Adrenal gland (tissue), 12 donors: ENCODE measurements around the gene MBNL3. TPM values are rescaled to one million over a fixed set of nuclear protein-coding genes. Genes with fewer than 3 reads are reported as not detected.
A peak's percentile ranks its signal among the peaks of the same experiment; 100 is the strongest.

ENCODE experiments used
- DNase-seq, 7 donors: peaks; one replicate each; pipeline ENCODE4 v3.0.0-alpha.2; 2019 to 2020
- H3K27ac ChIP-seq, 5 donors: fragments of 200-600 bp; sonication (generic) in 4 of 5; 1 replicate in 3 of 5; 2 replicates in 2 of 5; pipeline versions ENCODE4 v1.5.1 to v1.8.0; 2016 to 2020; ENCODE audit warnings: mild to moderate bottlenecking in 1 of 5
- H3K27me3 ChIP-seq: fragments of 200-600 bp; 2 replicates; pipeline ENCODE4 v1.8.0; 2021
- H3K36me3 ChIP-seq, 2 donors: fragments of 200-600 bp; replicated peaks in 1 of 2; 1 replicate in 1 of 2; 2 replicates in 1 of 2; pipeline versions ENCODE4 v1.5.1 to v1.8.0; 2018 to 2022
- H3K4me1 ChIP-seq, 2 donors: fragments of 200-600 bp; replicated peaks in 1 of 2; 1 replicate in 1 of 2; 2 replicates in 1 of 2; pipeline versions ENCODE4 v1.5.1 to v1.8.0; 2018 to 2021
- H3K4me3 ChIP-seq, 4 donors: fragments of 200-600 bp; sonication (generic) in 3 of 4; one replicate each; pipeline ENCODE4 v1.5.1; 2016 to 2018
- H3K9me3 ChIP-seq, 3 donors: fragments of 200-600 bp; sonication (generic) in 1 of 3; replicated peaks in 1 of 3; 1 replicate in 2 of 3; 2 replicates in 1 of 3; pipeline versions ENCODE4 v1.5.1 to v1.8.0; 2016 to 2021
- CTCF ChIP-seq, 6 experiments: fragments of 450-650 bp in 4 of 6; fragments of 200-600 bp in 2 of 6; sonication (generic) in 1 of 6; IDR thresholded peaks; 1 replicate in 5 of 6; 2 replicates in 1 of 6; pipeline versions ENCODE4 v1.5.1 to v1.8.0; 2016 to 2021; ENCODE audit warnings: antibody characterized with exemption in 6 of 6, mild to moderate bottlenecking in 2 of 6, moderate library complexity in 1 of 6
- POLR2A ChIP-seq, 2 donors: fragments of 450-650 bp; IDR thresholded peaks; one replicate each; pipeline ENCODE4 v1.6.1; 2017; ENCODE audit warnings: antibody characterized with exemption in 2 of 2, mild to moderate bottlenecking in 2 of 2, moderate library complexity in 1 of 2
- WGBS, 4 donors: extraction: QIAGEN DNeasy Blood & Tissue Kit in 2 of 4; methylation state at CpG; one replicate each; pipeline versions ENCODE4 v1.1.5 to v1.1.7; 2013 to 2017; 5-methylcytosine and 5-hydroxymethylcytosine counted together
- intact Hi-C, 2 donors: fragments of 100-400 bp; cut with DNase I; formaldehyde crosslinking; loops; one replicate each; pipeline versions ENCODE4 v1.14.1 to v1.15.0; 2022 to 2023
- polyA plus RNA-seq, 3 donors: library from polyadenylated mRNA; stranded (reverse); fragments of 200-250 nt in 2 of 3; fragments of 350-450 nt in 1 of 3; fragmentation: Illumina TruSeq in 1 of 3; extraction: RNeasy Lipid Tissue Mini Kit (QIAGEN cat#74804) in 1 of 3; gene quantifications; one replicate each; pipeline ENCODE4 v1.2.3, GENCODE V29; 2013 to 2014
- total RNA-seq, 9 donors: library from RNA; depleted of rRNA in 4 of 9; stranded (reverse); fragments of >200 nt in 4 of 9; fragments of 120-200 nt in 1 of 9; fragmentation: NEBNext Ultra II Directional in 1 of 9; extraction: Animal tissue kit (Norgen Biotek cat#: 25700) in 1 of 9; gene quantifications; one replicate each; pipeline versions ENCODE4 v1.1.0 to v1.2.4, GENCODE V29; 2013 to 2023
- donor health status: healthy with polysubstance abuse.
- donor health status: Bipolar disorder and iron deficiency.
- donor health status: DM: yes; HTN: yes; CAD: no.
- donor health status: DM: no; HTN: no; CAD: no.
- donor health status: DM: no; HTN: no; CAD: no.
- donor health status: DM: yes; HTN: yes; CAD: no.

The MBNL3 gene
- total and polyA plus RNA-seq, 12 donors, result 2.4 to 166 (median 53.2) TPM

GRCh38 chrX:132404266-132404665, 84.6 kb downstream of the MBNL3 start:
- no peak overlapping the region for H3K27ac ChIP-seq

GRCh38 chrX:132401935-132402334, 86.9 kb downstream of the MBNL3 start:
- H3K27me3 ChIP-seq, result no peaks in the 10 kb centered on the region
- intact Hi-C loops, result no loop called here
- H3K4me3 ChIP-seq, result no peak overlapping the region
- no peak overlapping the region for H3K27ac ChIP-seq
- no peak for DNase-seq
- no peaks in the 10 kb centered on the region for H3K36me3 ChIP-seq
- 40 to 93% (median 71%) methylated on average over 1 of the region's 1 CpG for WGBS, 4 donors
- H3K4me1 ChIP-seq, result no peaks in the 10 kb centered on the region
- no peaks in the 10 kb centered on the region for H3K9me3 ChIP-seq
- no peak for TF ChIP-seq CTCF (IDR thresholded peaks at IDR 0.05)
- TF ChIP-seq POLR2A (IDR thresholded peaks at IDR 0.05), result no peak

More at GRCh38 chrX:132404266-132404665, 84.6 kb downstream of the MBNL3 start:
- no peaks in the 10 kb centered on the region for H3K9me3 ChIP-seq
- no peak overlapping the region for H3K4me3 ChIP-seq
- TF ChIP-seq POLR2A (IDR thresholded peaks at IDR 0.05), result no peak
- TF ChIP-seq CTCF (IDR thresholded peaks at IDR 0.05), result no peak
- DNase-seq, result no peak
- intact Hi-C loops, result no loop called here
- H3K4me1 ChIP-seq, result no peaks in the 10 kb centered on the region
- 69 to 96% (median 83%) methylated on average over 5 of the region's 5 CpGs for WGBS, 4 donors
- no peaks in the 10 kb centered on the region for H3K27me3 ChIP-seq
- H3K36me3 ChIP-seq, result no peaks in the 10 kb centered on the region

GRCh38 chrX:132400706-132401105, 88.1 kb downstream of the MBNL3 start:
- no peak for TF ChIP-seq POLR2A (IDR thresholded peaks at IDR 0.05)
- TF ChIP-seq CTCF (IDR thresholded peaks at IDR 0.05), result no peak
- no peak for DNase-seq
- H3K9me3 ChIP-seq, result no peaks in the 10 kb centered on the region
- H3K4me1 ChIP-seq, result no peaks in the 10 kb centered on the region
- H3K36me3 ChIP-seq, result no peaks in the 10 kb centered on the region
- H3K27me3 ChIP-seq, result no peaks in the 10 kb centered on the region
- H3K27ac ChIP-seq, result no peak overlapping the region
- H3K4me3 ChIP-seq, result no peak overlapping the region
- intact Hi-C loops, result no loop called here
- 75 to 100% (median 82%) methylated on average over 1 of the region's 1 CpG for WGBS, 4 donors

- WGBS, 4 donors, result 35 to 55% (median 43%) methylated on average over 2 of the region's 2 CpGs
- TF ChIP-seq POLR2A (IDR thresholded peaks at IDR 0.05), result no peak
- TF ChIP-seq CTCF (IDR thresholded peaks at IDR 0.05), result no peak
- intact Hi-C loops, result no loop called here
These were observed 93.2 kb downstream of the MBNL3 start for GRCh38 chrX:132395645-132396044.

More at GRCh38 chrX:132395645-132396044, 93.2 kb downstream of the MBNL3 start:
- H3K9me3 ChIP-seq, result no peaks in the 10 kb centered on the region
- H3K36me3 ChIP-seq, result no peaks in the 10 kb centered on the region
- H3K4me3 ChIP-seq, result no peak overlapping the region
- no peaks in the 10 kb centered on the region for H3K4me1 ChIP-seq
- peak in 3 of 7 donors; percentile 20 to 24 (median 22) for DNase-seq
- no peaks in the 10 kb centered on the region for H3K27me3 ChIP-seq
- no peak overlapping the region for H3K27ac ChIP-seq
